ENCODE measurements around the gene ZNF609. TPM values are rescaled to one million over a fixed set of nuclear protein-coding genes. Genes with fewer than 3 reads are reported as not detected.

Gene ZNF609
- total RNA-seq, 1 donor from 2014 or later: 75.3 TPM

DNA sequence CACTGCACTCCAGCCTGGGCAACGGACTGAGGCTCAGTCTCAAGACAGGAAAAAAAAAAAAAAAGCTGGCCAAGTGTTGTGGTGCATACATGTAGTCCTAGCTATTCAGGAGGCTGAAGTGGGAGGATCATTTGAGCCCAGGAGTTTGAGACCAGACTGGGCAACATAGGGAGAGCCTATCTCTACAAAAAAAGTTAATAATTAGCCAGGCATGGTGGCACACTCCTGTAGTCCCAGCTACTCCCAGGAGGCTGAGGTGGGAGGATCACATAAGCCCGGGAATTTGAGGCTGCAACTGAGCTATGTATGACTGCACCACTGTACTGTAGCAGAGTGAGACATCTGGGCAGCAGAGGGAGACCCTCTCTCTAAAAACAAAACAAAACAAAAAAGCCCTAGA is 256.1 kb downstream of the ZNF609 start:
- Mint-ChIP-seq H3K27me3 (no peaks in the 10 kb centered on the region), H3K4me3 (ENCODE audit: low read depth) (no peak overlapping the region), H3K4me1 (ENCODE audit: low read depth) (no peaks in the 10 kb centered on the region), H3K9me3 (ENCODE audit: low read depth) (no peaks in the 10 kb centered on the region), H3K27ac (no peak overlapping the region), H3K36me3 (ENCODE audit: insufficient read depth) (peaks cover 16% of the 10 kb centered on the region)
- TF ChIP-seq, protein P1, sequence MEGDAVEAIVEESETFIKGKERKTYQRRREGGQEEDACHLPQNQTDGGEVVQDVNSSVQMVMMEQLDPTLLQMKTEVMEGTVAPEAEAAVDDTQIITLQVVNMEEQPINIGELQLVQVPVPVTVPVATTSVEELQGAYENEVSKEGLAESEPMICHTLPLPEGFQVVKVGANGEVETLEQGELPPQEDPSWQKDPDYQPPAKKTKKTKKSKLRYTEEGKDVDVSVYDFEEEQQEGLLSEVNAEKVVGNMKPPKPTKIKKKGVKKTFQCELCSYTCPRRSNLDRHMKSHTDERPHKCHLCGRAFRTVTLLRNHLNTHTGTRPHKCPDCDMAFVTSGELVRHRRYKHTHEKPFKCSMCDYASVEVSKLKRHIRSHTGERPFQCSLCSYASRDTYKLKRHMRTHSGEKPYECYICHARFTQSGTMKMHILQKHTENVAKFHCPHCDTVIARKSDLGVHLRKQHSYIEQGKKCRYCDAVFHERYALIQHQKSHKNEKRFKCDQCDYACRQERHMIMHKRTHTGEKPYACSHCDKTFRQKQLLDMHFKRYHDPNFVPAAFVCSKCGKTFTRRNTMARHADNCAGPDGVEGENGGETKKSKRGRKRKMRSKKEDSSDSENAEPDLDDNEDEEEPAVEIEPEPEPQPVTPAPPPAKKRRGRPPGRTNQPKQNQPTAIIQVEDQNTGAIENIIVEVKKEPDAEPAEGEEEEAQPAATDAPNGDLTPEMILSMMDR (IDR thresholded peaks at IDR 0.05; ENCODE audit: unreplicated experiment): no peak
- no peak for DNase-seq (ENCODE audit: low spot score, unreplicated experiment)

DNA sequence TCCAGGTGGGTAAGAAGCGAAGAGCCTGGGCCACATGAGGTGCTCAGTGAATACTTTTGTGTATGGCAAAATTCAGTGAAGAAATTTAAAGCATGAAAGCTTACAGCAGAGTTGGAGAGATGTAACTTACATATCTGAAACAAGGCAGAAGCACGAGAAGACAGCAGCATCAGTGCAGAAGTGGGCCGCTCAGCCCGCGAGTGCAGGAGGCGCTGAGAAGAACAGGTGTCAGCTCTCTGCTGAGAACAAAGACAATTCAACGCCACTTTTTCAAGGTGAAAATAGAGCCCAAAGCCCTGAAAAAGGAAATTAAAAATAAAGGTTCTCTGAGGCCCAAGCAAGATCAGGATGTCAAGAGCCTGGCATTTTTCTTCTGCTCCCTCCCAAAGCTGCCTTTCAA is 256.8 kb downstream of the ZNF609 start:
- Mint-ChIP-seq H3K9me3 (ENCODE audit: low read depth) (no peaks in the 10 kb centered on the region), H3K27me3 (no peaks in the 10 kb centered on the region), H3K4me1 (ENCODE audit: low read depth) (no peaks in the 10 kb centered on the region), H3K27ac (no peak overlapping the region), H3K4me3 (ENCODE audit: low read depth) (no peak overlapping the region), H3K36me3 (ENCODE audit: insufficient read depth) (peaks cover 16% of the 10 kb centered on the region)
- no peak for DNase-seq (ENCODE audit: low spot score, unreplicated experiment)
- TF ChIP-seq, protein P1 (IDR thresholded peaks at IDR 0.05; ENCODE audit: unreplicated experiment): no peak

DNA sequence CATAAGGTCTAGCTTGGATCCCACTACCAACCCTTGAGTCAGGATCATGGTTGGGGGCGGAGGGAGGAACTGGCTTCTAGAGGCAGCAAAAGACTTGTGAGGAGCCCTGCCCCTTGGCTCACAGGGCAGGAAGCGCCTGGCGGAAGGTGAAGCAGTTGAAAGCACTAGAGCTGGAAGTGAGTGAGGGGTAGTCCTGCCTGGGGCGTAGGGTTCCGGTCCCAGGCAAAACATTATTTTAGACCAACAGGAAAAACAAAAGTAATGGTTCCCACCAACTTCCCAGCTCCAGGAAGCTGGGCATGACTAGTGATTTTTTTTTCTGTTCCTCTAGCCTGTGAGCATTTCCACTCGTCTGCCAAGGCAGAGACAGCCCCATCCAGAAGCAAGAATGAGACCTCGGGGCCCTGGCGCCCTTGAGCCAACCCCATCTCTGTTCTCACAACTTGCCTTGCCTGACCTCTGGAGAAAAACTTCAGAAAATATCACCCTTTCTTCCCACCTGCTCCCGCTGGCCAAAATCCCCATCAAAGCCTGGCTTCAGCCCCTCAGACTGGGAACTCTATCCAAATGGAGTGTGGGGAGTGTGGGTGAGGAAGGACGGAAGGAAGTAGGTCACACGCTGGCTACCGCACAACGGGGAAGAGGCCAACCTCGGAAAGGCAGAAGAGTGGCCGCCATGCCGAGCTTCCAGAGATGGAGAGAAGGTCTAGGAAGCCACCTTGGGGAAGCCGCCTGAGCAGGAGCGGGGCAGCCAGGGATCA is 257.5 kb downstream of the ZNF609 start:
- TF ChIP-seq, protein P1 (IDR thresholded peaks at IDR 0.05; ENCODE audit: unreplicated experiment): no peak
- Mint-ChIP-seq H3K4me1 (ENCODE audit: low read depth) (no peaks in the 10 kb centered on the region), H3K27ac (no peak overlapping the region), H3K36me3 (ENCODE audit: insufficient read depth) (peaks cover 16% of the 10 kb centered on the region), H3K4me3 (ENCODE audit: low read depth) (no peak overlapping the region), H3K9me3 (ENCODE audit: low read depth) (no peaks in the 10 kb centered on the region), H3K27me3 (no peaks in the 10 kb centered on the region)
- no peak for DNase-seq (ENCODE audit: low spot score, unreplicated experiment)

GRCh38 chr15:64720188-64720587 is 259.8 kb downstream of the ZNF609 start:
- Mint-ChIP-seq H3K9me3 (ENCODE audit: low read depth) (no peaks in the 10 kb centered on the region), H3K36me3 (ENCODE audit: insufficient read depth) (peaks cover 13% of the 10 kb centered on the region), H3K27me3 (no peaks in the 10 kb centered on the region), H3K4me3 (ENCODE audit: low read depth) (no peak overlapping the region), H3K4me1 (ENCODE audit: low read depth) (no peaks in the 10 kb centered on the region), H3K27ac (peak overlapping the region; percentile 65)
- TF ChIP-seq, protein P1 (IDR thresholded peaks at IDR 0.05; ENCODE audit: unreplicated experiment): no peak
- DNase-seq (ENCODE audit: low spot score, unreplicated experiment): no peak

- DNase-seq (ENCODE audit: low spot score, unreplicated experiment): no peak
- no peak overlapping the region for H3K4me3 Mint-ChIP-seq (ENCODE audit: low read depth)
- H3K4me1 Mint-ChIP-seq (ENCODE audit: low read depth): peaks cover 4% of the 10 kb centered on the region
- no peaks in the 10 kb centered on the region for H3K9me3 Mint-ChIP-seq (ENCODE audit: low read depth)
- no peaks in the 10 kb centered on the region for H3K27me3 Mint-ChIP-seq
- TF ChIP-seq, protein P1 (IDR thresholded peaks at IDR 0.05; ENCODE audit: unreplicated experiment): no peak
- no peaks in the 10 kb centered on the region for H3K36me3 Mint-ChIP-seq (ENCODE audit: insufficient read depth)
- no peak overlapping the region for H3K27ac Mint-ChIP-seq
These were observed 269.8 kb downstream of the ZNF609 start for GRCh38 chr15:64730151-64730550.

Measured in progenitor cell of endocrine pancreas (in vitro differentiated cells).